Mucosa of rectum (tissue), 2 donors: Measurements from ENCODE around the gene SLC2A8.

Experiments used
- H3K27ac ChIP-seq, 2 donors: one replicate each; pipeline ENCODE4 v1.7.0; 2013; ENCODE audit warnings: inconsistent platforms in 2 of 2, low read depth in 2 of 2, low read length in 2 of 2
- H3K27me3 ChIP-seq, 2 donors: one replicate each; pipeline ENCODE4 v1.7.0; 2013; ENCODE audit warnings: low read length in 2 of 2; ENCODE audit not compliant: control insufficient read depth in 2 of 2, insufficient read depth in 2 of 2
- H3K36me3 ChIP-seq, 2 donors: one replicate each; pipeline ENCODE4 v1.7.0; 2013; ENCODE audit warnings: low read length in 2 of 2; ENCODE audit not compliant: control insufficient read depth in 2 of 2, insufficient read depth in 2 of 2
- H3K4me1 ChIP-seq, 2 donors: one replicate each; pipeline ENCODE4 v1.7.0; 2013; ENCODE audit warnings: low read length in 2 of 2, mild to moderate bottlenecking in 1 of 2; ENCODE audit not compliant: control insufficient read depth in 2 of 2, insufficient read depth in 2 of 2
- H3K4me3 ChIP-seq, 2 donors: one replicate each; pipeline ENCODE4 v1.7.0; 2013; ENCODE audit warnings: low read length in 2 of 2
- H3K9ac ChIP-seq, 2 donors: one replicate each; pipeline ENCODE4 v1.7.0; 2013; ENCODE audit warnings: low read length in 2 of 2, low read depth in 1 of 2, mild to moderate bottlenecking in 1 of 2
- H3K9me3 ChIP-seq, 2 donors: one replicate each; pipeline ENCODE4 v1.7.0; 2013; ENCODE audit warnings: low read length in 2 of 2; ENCODE audit not compliant: control insufficient read depth in 2 of 2
- donor health status: healthy.
- donor health status: Normal muscosa, but diverticular disease.

The SLC2A8 gene

DNA sequence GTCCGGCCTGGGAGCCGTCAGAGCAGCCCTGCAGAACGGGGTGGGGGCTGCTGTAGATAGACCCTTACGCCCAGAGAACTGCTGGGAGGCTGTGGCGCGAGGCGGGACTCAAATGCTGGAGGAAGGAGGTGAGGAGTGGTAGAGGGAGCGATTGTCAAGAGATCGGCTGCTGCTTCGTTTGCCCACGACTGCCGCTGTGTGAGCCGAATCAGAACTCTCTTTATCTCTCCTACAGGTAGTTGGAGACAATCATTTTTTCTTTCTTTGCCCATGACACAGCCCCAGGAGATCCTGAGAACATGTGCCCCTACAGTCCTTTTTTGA is 27.7 kb downstream of the SLC2A8 start:
- H3K4me1 ChIP-seq, result peaks cover 21 to 26% of the 10 kb centered on the region in 2 donors
- H3K9ac ChIP-seq, result peak overlapping the region; percentile 86 to 89
- peak overlapping the region; percentile 84 for H3K4me3 ChIP-seq
- H3K36me3 ChIP-seq, result peaks cover 4 to 5% of the 10 kb centered on the region in 2 donors
- H3K27ac ChIP-seq, result peak overlapping the region; percentile 83 to 87
- no peaks in the 10 kb centered on the region for H3K27me3 ChIP-seq
- no peaks in the 10 kb centered on the region for H3K9me3 ChIP-seq

DNA sequence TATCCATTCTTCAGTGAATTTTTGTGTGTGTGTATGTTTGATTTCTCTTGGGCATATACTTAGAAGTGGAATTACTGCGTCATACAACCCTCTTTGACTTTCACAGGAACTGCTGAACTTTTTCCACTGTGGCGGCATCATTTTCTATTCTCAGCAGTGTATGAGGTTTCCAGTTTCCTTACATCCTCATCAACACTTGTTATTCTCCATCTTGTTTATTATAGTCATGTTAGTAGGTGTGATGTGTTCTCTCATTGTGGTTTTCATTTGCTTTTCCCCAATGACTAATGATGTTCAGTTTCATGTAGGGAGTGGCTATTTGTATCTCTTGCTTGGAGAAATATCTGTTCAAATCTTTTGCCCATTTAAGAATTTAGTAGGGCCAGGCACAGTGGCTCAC is 29.8 kb downstream of the SLC2A8 start:
- Histone ChIP-seq H3K4me1 (peaks cover 21 to 26% of the 10 kb centered on the region in 2 donors), H3K9me3 (no peaks in the 10 kb centered on the region), H3K4me3 (no peak overlapping the region), H3K27me3 (no peaks in the 10 kb centered on the region), H3K9ac (no peak overlapping the region), H3K36me3 (peaks cover 11 to 13% of the 10 kb centered on the region in 2 donors), H3K27ac (no peak overlapping the region)

DNA sequence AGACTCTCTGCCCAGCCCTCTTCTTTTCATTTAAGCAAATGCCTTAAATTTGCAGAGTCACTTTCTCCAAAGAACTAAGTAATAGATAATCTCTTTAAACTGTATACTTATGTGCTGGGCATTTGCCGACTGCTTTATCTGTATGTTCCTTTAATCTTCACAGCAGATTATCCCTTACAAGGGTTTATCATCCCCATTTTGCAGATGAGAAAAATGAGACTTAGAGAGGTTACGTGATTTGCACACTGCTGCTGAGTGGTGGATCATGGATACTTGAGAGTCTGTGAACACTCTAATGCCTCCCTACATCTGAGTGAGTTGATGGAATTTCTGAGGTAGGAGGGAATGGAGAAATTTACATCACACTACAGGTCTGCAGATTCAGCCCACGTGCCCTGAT is 31.4 kb downstream of the SLC2A8 start:
- Histone ChIP-seq H3K4me1 (peaks cover 9 to 13% of the 10 kb centered on the region in 2 donors), H3K27me3 (no peaks in the 10 kb centered on the region), H3K9me3 (no peaks in the 10 kb centered on the region), H3K4me3 (no peak overlapping the region), H3K27ac (no peak overlapping the region), H3K9ac (no peak overlapping the region), H3K36me3 (peaks cover 15 to 17% of the 10 kb centered on the region in 2 donors)

DNA sequence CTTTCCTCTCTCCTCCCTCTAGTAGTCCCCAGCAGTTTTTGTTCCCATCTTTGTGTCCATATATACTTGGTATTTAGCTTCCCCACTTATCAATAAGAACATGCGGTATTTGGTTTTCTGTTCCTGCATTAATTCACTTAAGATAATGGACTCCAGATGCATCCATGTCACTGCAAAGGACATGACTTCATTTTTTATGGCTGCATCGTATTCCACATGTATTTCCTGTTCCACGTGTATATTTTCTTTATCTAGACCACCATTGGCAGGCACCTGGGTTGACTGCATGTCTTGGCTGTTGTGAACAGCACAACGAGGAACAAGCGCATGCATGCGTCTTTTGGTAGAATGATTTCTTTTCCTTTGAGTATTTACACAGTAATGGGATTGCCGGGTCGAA is 33.4 kb downstream of the SLC2A8 start:
- Histone ChIP-seq H3K27ac (no peak overlapping the region), H3K36me3 (peaks cover 30 to 31% of the 10 kb centered on the region in 2 donors), H3K27me3 (no peaks in the 10 kb centered on the region), H3K4me3 (no peak overlapping the region), H3K4me1 (peaks cover 0 to 3% of the 10 kb centered on the region in 2 donors), H3K9me3 (no peaks in the 10 kb centered on the region), H3K9ac (no peak overlapping the region)

DNA sequence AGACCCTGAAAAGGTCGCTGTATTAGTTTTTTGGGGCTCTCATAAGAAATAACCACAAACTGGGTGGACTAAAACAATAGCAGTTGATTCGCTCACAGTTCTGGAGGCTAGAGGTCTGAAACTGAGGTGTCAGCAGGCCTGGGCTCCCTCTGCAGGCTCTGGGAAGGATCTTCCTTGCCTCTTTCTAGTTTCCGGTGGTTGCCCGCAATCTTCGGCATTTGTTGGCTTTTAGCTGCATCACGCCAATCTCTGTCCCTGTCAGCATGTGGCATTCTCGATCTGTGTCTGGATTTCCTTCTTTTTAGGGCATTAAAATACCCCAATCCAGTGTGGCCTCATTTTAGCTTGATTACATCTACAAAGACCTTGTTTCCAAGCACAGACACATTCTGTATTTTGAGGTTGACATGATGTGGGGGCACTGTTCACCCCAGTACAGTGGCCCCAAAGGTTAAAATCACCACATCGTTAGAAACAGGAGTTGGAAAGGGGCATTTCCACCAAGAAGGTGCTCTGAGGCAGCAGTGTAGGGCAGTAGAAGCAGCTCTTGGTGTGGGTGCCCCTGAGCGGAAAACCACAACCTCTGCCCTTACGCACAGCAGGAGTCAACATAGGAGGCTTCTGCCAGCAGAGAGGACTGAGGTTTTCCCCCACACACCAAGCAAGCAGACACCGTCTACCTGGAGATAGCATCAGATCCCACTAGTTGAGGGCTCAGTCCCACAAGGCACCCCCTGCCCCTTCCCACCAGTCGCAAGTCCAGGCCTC is 40.7 kb downstream of the SLC2A8 start:
- Histone ChIP-seq H3K36me3 (peaks cover 55 to 63% of the 10 kb centered on the region in 2 donors), H3K27me3 (no peaks in the 10 kb centered on the region), H3K4me3 (no peak overlapping the region), H3K27ac (no peak overlapping the region), H3K9me3 (no peaks in the 10 kb centered on the region), H3K9ac (no peak overlapping the region), H3K4me1 (no peaks in the 10 kb centered on the region)

DNA sequence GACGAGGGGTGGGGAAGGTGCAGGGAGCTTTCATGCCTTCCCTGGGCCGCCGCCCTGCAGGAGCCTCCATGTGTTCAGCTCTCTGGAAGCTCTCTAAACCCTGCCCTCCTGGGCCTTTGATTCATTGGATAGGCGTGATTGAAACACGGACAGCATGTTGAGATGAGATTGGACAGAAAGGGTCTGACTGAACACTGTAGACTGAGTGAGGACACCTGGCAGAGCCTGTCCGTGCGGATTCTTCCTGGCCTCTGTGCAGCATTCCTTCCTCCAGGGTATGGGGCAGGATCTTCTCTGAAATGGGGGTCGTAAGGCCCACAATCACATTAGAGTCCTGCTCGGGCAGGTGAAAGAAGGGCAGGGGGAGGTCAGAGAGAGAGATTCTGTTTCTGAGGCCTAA is 41.4 kb downstream of the SLC2A8 start:
- H3K36me3 ChIP-seq, result peaks cover 50 to 58% of the 10 kb centered on the region in 2 donors
- no peaks in the 10 kb centered on the region for H3K27me3 ChIP-seq

DNA sequence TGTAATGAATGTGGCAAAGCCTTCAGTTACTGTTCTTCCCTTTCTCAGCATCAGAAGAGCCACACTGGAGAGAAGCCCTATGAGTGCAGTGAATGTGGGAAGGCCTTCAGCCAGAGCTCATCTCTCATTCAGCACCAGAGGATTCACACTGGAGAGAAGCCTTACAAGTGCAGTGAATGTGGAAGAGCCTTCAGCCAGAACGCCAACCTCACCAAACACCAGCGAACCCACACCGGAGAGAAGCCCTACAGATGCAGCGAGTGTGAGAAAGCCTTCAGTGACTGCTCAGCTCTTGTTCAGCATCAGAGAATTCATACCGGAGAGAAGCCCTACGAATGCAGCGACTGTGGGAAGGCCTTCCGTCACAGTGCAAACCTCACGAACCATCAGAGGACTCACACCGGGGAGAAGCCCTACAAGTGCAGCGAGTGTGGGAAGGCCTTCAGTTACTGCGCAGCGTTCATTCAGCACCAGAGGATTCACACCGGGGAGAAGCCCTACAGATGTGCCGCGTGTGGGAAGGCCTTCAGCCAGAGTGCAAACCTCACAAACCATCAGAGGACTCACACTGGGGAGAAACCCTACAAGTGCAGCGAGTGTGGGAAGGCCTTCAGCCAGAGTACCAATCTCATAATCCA is 47.4 kb downstream of the SLC2A8 start:
- Histone ChIP-seq H3K9ac (no peak overlapping the region), H3K36me3 (peaks cover 58 to 65% of the 10 kb centered on the region in 2 donors), H3K27me3 (no peaks in the 10 kb centered on the region), H3K27ac (no peak overlapping the region), H3K4me3 (no peak overlapping the region), H3K9me3 (no peaks in the 10 kb centered on the region), H3K4me1 (peaks cover 2 to 7% of the 10 kb centered on the region in 2 donors)

More for the DNA sequence above, 41.4 kb downstream of the SLC2A8 start:
- no peaks in the 10 kb centered on the region for H3K9me3 ChIP-seq
- no peaks in the 10 kb centered on the region for H3K4me1 ChIP-seq
- no peak overlapping the region for H3K9ac ChIP-seq
- H3K4me3 ChIP-seq, result no peak overlapping the region
- H3K27ac ChIP-seq, result no peak overlapping the region

DNA sequence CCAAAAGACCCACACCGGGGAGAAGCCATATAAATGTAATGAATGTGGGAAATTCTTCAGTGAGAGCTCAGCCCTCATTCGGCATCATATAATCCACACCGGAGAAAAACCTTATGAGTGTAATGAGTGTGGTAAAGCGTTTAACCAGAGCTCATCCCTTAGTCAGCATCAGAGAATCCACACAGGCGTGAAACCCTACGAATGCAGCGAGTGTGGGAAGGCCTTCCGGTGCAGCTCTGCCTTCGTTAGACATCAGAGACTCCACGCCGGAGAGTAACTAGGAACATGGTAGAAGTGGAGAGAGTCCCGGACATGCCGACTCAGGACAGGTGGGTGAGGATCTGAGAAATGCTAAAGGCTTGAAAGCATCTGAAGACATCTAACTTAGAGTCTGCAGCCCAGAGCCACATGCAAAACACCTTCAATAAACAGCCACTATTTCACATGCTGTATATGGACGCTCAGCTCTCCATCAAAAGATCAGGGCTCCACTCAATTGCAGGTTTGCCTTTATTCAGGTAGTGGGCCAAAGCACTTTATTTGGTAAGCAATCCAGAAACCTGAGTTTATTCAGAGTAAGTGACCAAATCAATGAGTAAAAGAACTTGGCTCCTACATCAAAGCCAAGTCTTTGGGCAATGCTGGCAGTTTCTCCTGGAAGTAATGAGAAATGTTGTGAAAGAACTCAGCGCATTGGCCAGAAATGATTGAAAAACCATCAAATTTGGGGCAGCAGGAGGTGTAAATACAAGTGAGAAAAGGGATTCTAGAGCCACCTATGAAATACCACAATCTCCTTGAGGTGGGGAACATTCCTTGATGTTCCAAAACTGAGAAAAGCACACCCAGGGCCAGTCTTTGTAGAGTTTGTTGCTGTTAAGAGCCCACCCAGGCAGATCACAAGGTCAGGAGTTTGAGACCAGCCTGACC is 48.2 kb downstream of the SLC2A8 start:
- Histone ChIP-seq H3K36me3 (peaks cover 61 to 69% of the 10 kb centered on the region in 2 donors), H3K27ac (no peak overlapping the region), H3K9ac (no peak overlapping the region), H3K4me3 (no peak overlapping the region), H3K9me3 (no peaks in the 10 kb centered on the region), H3K4me1 (peaks cover 10 to 15% of the 10 kb centered on the region in 2 donors), H3K27me3 (no peaks in the 10 kb centered on the region)

DNA sequence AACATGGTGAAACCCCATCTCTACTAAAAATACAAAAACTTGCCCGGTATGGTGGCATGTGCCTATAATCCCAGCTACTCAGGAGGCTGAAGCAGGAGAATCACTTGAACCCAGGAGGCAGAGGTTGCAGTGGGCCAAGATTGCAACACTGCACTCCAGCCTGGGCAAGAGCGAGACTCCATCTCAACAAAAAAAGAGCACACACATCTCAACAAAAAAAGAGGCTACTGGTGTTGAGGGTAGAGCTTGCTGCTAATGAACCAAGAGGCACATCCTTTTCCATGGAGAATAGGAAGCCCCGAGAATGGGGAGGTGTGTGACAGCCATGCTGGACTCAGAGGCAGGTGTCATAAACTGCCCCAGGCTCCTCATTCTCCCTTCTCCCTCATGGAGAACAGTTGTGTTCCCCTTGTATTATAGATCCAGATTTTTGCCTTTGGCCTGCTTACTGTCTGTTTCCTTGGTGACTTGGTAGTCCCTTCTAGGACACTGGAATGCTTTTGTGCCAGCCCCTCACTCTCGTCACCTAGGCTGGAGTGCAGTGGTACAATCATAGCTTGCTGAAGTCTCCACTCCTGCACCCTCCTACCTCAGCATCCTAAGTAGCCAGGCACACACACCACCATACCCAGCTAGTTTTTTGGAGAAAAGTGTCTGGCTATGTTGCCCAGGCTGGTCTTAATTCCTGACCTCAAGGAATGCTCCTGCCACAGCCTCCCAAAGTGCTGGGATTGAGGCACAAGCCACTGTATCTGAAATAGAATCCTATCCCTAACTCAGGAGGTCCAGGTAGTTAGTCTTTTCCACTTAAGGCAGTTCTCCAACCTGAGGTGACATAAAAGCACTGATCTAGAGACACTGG is 49.1 kb downstream of the SLC2A8 start:
- Histone ChIP-seq H3K36me3 (peaks cover 56 to 63% of the 10 kb centered on the region in 2 donors), H3K4me3 (no peak overlapping the region), H3K9me3 (no peaks in the 10 kb centered on the region), H3K27ac (no peak overlapping the region), H3K9ac (no peak overlapping the region), H3K27me3 (no peaks in the 10 kb centered on the region), H3K4me1 (peaks cover 13 to 18% of the 10 kb centered on the region in 2 donors)
